RWPE1 (cell line): ENCODE measurements around the gene IGFBP5.
A peak's percentile ranks its signal among the peaks of the same experiment; 100 is the strongest.

Experiments used
- CTCF ChIA-PET: fragments of 350-600 bp; sonication (Branson Sonifier 250); formaldehyde crosslinking; extraction: SDS; loops from one replicate; lab custom pipeline; 2021; lab: Yijun Ruan, JAX
- POLR2A ChIA-PET: fragments of 400-600 bp; formaldehyde crosslinking; extraction: SDS; loops from one replicate; lab custom pipeline; 2020; ENCODE audit warnings: antibody characterized with exemption; ENCODE audit not compliant: low non-redundant PET; lab: Yijun Ruan, JAX
- DNase-seq: peaks from one replicate; pipeline ENCODE4 v3.0.0; 2012; ENCODE audit warnings: low spot score
- H3K27ac ChIP-seq: fragments of 450-650 bp; 2 replicates; pipeline ENCODE4 v1.5.1; 2017
- CTCF ChIP-seq: fragments of 450-650 bp; conservative IDR thresholded peaks from 2 replicates; pipeline ENCODE4 v1.5.1; 2017; ENCODE audit warnings: low read depth, mild to moderate bottlenecking

Gene IGFBP5

GRCh38 chr2:216632346-216632951, 62.9 kb downstream of the IGFBP5 start:
- no peak for TF ChIP-seq CTCF
- no peak for DNase-seq
- POLR2A ChIA-PET, result interaction anchor here (0.9 kb wide), 1 partner anchor 16 kb away, joined by 3 read pairs; no protein-coding TSS in a partner anchor
- CTCF ChIA-PET, result no interaction called here
- peak overlapping the region; percentile 95 for H3K27ac ChIP-seq

GRCh38 chr2:216629784-216630183, 65.6 kb downstream of the IGFBP5 start:
- H3K27ac ChIP-seq, result no peak overlapping the region
- ChIA-PET CTCF (interaction anchor here (0.7 kb wide), 1 partner anchor 31 kb away, joined by 3 read pairs; no protein-coding TSS in a partner anchor), POLR2A (no interaction called here)
- TF ChIP-seq CTCF, result no peak
- no peak for DNase-seq

- no peak for TF ChIP-seq CTCF
- H3K27ac ChIP-seq, result no peak overlapping the region
- ChIA-PET POLR2A (no interaction called here), CTCF (no interaction called here)
- no peak for DNase-seq
These were observed 68.5 kb downstream of the IGFBP5 start for GRCh38 chr2:216626875-216627245.

GRCh38 chr2:216626168-216626874, 69.0 kb downstream of the IGFBP5 start:
- POLR2A ChIA-PET, result no interaction called here

GRCh38 chr2:216624251-216624650, 71.1 kb downstream of the IGFBP5 start:
- no peak for TF ChIP-seq CTCF
- ChIA-PET POLR2A (no interaction called here), CTCF (interaction anchor here (0.6 kb wide), 1 partner anchor 18 kb away, joined by 3 read pairs; no protein-coding TSS in a partner anchor)
- H3K27ac ChIP-seq, result no peak overlapping the region
- no peak for DNase-seq

More at GRCh38 chr2:216626168-216626874, 69.0 kb downstream of the IGFBP5 start:
- no peak for TF ChIP-seq CTCF
- CTCF ChIA-PET, result no interaction called here
- no peak for DNase-seq
- H3K27ac ChIP-seq, result no peak overlapping the region

GRCh38 chr2:216622526-216622925, 72.8 kb downstream of the IGFBP5 start:
- DNase-seq, result no peak
- ChIA-PET CTCF (interaction anchor here (0.6 kb wide), 1 partner anchor 1249 kb away, joined by 3 read pairs; no protein-coding TSS in a partner anchor), POLR2A (no interaction called here)
- H3K27ac ChIP-seq, result no peak overlapping the region
- no peak for TF ChIP-seq CTCF
